ENCODE measurements around the gene H3-3A.

- no peak for TF ChIP-seq CTCF (IDR thresholded peaks at IDR 0.05)
- no peak for TF ChIP-seq POLR2A (IDR thresholded peaks at IDR 0.05)
Observed at GRCh38 chr1:226117330-226117729, 54.8 kb downstream of the H3-3A start.

Data from uterus (tissue), 2 donors.